Lower leg skin (tissue), 4 donors: ENCODE measurements around the gene EML6. TPM values are rescaled to one million over a fixed set of nuclear protein-coding genes. Genes with fewer than 3 reads are reported as not detected.

ENCODE experiments used
- DNase-seq, 2 donors: peaks; one replicate each; pipeline ENCODE4 v3.0.0-alpha.2; 2019; ENCODE audit warnings: low spot score in 2 of 2
- H3K4me3 ChIP-seq: fragments of 200-600 bp; sonication (generic); 2 replicates; pipeline ENCODE4 v1.5.1; 2017; ENCODE audit warnings: mild to moderate bottlenecking, low read depth; ENCODE audit not compliant: poor library complexity, severe bottlenecking
- CTCF ChIP-seq, 3 donors: fragments of 450-650 bp; IDR thresholded peaks; one replicate each; pipeline ENCODE4 v1.5.1; 2016; ENCODE audit warnings: antibody characterized with exemption in 3 of 3, mild to moderate bottlenecking in 3 of 3, moderate library complexity in 2 of 3
- POLR2A ChIP-seq, 2 donors: fragments of 450-650 bp; IDR thresholded peaks; one replicate each; pipeline ENCODE4 v1.6.1; 2016 to 2017; ENCODE audit warnings: antibody characterized with exemption in 2 of 2, mild to moderate bottlenecking in 1 of 2, moderate library complexity in 1 of 2
- WGBS, 2 donors: methylation state at CpG; one replicate each; pipeline ENCODE4 v1.1.5; 2018; 5-methylcytosine and 5-hydroxymethylcytosine counted together
- intact Hi-C: fragments of 100-400 bp; cut with DNase I; formaldehyde crosslinking; loops from one replicate; pipeline ENCODE4 v1.15.0; 2023; ENCODE audit warnings: low total_unique reads
- total RNA-seq, 4 donors: library from RNA; depleted of rRNA; stranded (reverse); fragments of >200 nt; gene quantifications; one replicate each; pipeline ENCODE4 v1.1.0, GENCODE V29; 2016

Gene EML6
- total RNA-seq, 4 donors from 2014 or later = 1.8 to 4.4 (median 3.3) TPM

- TF ChIP-seq POLR2A (IDR thresholded peaks at IDR 0.05) (no peak), CTCF (IDR thresholded peaks at IDR 0.05) (no peak)
- no peak overlapping the region for H3K4me3 ChIP-seq
- peak in 1 of 2 donors; percentile 47 for DNase-seq
- WGBS, 2 donors = 42 to 45% methylated on average over 9 of the region's 9 CpGs
- intact Hi-C loops = no loop called here
These were observed 180.5 kb downstream of the EML6 start for GRCh38 chr2:54903736-54904554.

- no peak overlapping the region for H3K4me3 ChIP-seq
- intact Hi-C loops = no loop called here
- DNase-seq = no peak
- TF ChIP-seq POLR2A (IDR thresholded peaks at IDR 0.05) (no peak), CTCF (IDR thresholded peaks at IDR 0.05) (no peak)
- 46 to 53% methylated on average over 5 of the region's 5 CpGs for WGBS, 2 donors
These were observed 181.4 kb downstream of the EML6 start for GRCh38 chr2:54904836-54905235.

- TF ChIP-seq POLR2A (IDR thresholded peaks at IDR 0.05) (no peak), CTCF (IDR thresholded peaks at IDR 0.05) (no peak)
- H3K4me3 ChIP-seq = no peak overlapping the region
- WGBS, 2 donors = 62 to 72% methylated on average over 3 of the region's 3 CpGs
- intact Hi-C loops = no loop called here
- no peak for DNase-seq
These were observed 183.3 kb downstream of the EML6 start for GRCh38 chr2:54906716-54907115.

- TF ChIP-seq POLR2A (IDR thresholded peaks at IDR 0.05) (no peak), CTCF (IDR thresholded peaks at IDR 0.05) (no peak)
- H3K4me3 ChIP-seq = no peak overlapping the region
- 92 to 94% methylated on average over 1 of the region's 1 CpG for WGBS, 2 donors
- intact Hi-C loops = no loop called here
- no peak for DNase-seq
These were observed 184.2 kb downstream of the EML6 start for GRCh38 chr2:54907663-54908062.

GRCh38 chr2:54908591-54908990 lies 185.1 kb downstream of the EML6 start:
- no peak overlapping the region for H3K4me3 ChIP-seq
- intact Hi-C loops = no loop called here
- no peak for DNase-seq
- TF ChIP-seq POLR2A (IDR thresholded peaks at IDR 0.05) (no peak), CTCF (IDR thresholded peaks at IDR 0.05) (no peak)
- 88 to 93% methylated on average over 6 of the region's 6 CpGs for WGBS, 2 donors

- no peak for DNase-seq
- no peak overlapping the region for H3K4me3 ChIP-seq
- WGBS, 2 donors = 88 to 89% methylated on average over 3 of the region's 3 CpGs
- intact Hi-C loops = no loop called here
- TF ChIP-seq CTCF (IDR thresholded peaks at IDR 0.05) (no peak), POLR2A (IDR thresholded peaks at IDR 0.05) (no peak)
These were observed 185.5 kb downstream of the EML6 start for GRCh38 chr2:54909001-54909400.
